GM23338 (cell line): ENCODE measurements around the gene MMADHC. TPM values are rescaled to one million over a fixed set of nuclear protein-coding genes. Genes with fewer than 3 reads are reported as not detected.

Experiments
- ATAC-seq: fragments of 200-7000 bp; cut with Tn5 transposase; 3 replicates; pipeline ENCODE4 v1.9.1; 2020
- DNase-seq: peaks from one replicate; pipeline ENCODE4 v3.0.0-alpha.2; 2015; ENCODE audit warnings: low spot score
- H2AFZ ChIP-seq: fragments of 200-600 bp; sonication (generic); 2 replicates; pipeline ENCODE4 v1.8.0; 2016; ENCODE audit warnings: antibody characterized with exemption, mild to moderate bottlenecking, moderate library complexity
- H3F3A ChIP-seq: fragments of 200-600 bp; sonication (generic); replicated peaks from 2 replicates; pipeline ENCODE4 v1.8.0; 2017; ENCODE audit warnings: antibody characterized with exemption, mixed run types, low read depth
- H3K27ac ChIP-seq: fragments of 200-600 bp; sonication (generic); 2 replicates; pipeline ENCODE4 v1.6.1; 2016; ENCODE audit warnings: low read depth
- H3K27me3 ChIP-seq: fragments of 200-600 bp; sonication (generic); 2 replicates; pipeline ENCODE4 v1.8.0; 2016; ENCODE audit warnings: mild to moderate bottlenecking, mixed run types, moderate library complexity; ENCODE audit not compliant: insufficient read depth
- H3K36me3 ChIP-seq: fragments of 200-600 bp; sonication (generic); 2 replicates; pipeline ENCODE4 v1.8.0; 2016; ENCODE audit warnings: mild to moderate bottlenecking; ENCODE audit not compliant: insufficient read depth
- H3K4me1 ChIP-seq: fragments of 200-600 bp; sonication (generic); 2 replicates; pipeline ENCODE4 v1.8.0; 2016; ENCODE audit warnings: mild to moderate bottlenecking, moderate library complexity; ENCODE audit not compliant: insufficient read depth
- H3K4me2 ChIP-seq: fragments of 200-600 bp; sonication (generic); 2 replicates; pipeline ENCODE4 v1.7.1; 2017; ENCODE audit warnings: mixed run types
- H3K4me3 ChIP-seq: fragments of 200-600 bp; sonication (generic); 2 replicates; pipeline ENCODE4 v1.6.1; 2016; ENCODE audit warnings: mixed run types
- H3K79me2 ChIP-seq: fragments of 200-600 bp; sonication (generic); replicated peaks from 2 replicates; pipeline ENCODE4 v1.8.0; 2017; ENCODE audit warnings: mild to moderate bottlenecking; ENCODE audit not compliant: insufficient read depth
- H3K9me2 ChIP-seq: fragments of 200-600 bp; sonication (generic); 2 replicates; pipeline ENCODE4 v1.8.0; 2017; ENCODE audit not compliant: insufficient read depth
- H4K20me1 ChIP-seq: fragments of 200-600 bp; sonication (generic); replicated peaks from 2 replicates; pipeline ENCODE4 v1.8.0; 2017; ENCODE audit warnings: mild to moderate bottlenecking; ENCODE audit not compliant: insufficient read depth
- H3K27ac Mint-ChIP-seq: 2 replicates; pipeline ENCODE4 v1.8.0; 2020; ENCODE audit warnings: inconsistent platforms, mild to moderate bottlenecking, moderate library complexity, mixed read lengths
- H3K27me3 Mint-ChIP-seq: 3 replicates; pipeline ENCODE4 v1.8.0; 2022; ENCODE audit warnings: low read depth, mild to moderate bottlenecking, moderate library complexity, mixed read lengths, inconsistent platforms; ENCODE audit not compliant: insufficient read depth, poor library complexity
- H3K36me3 Mint-ChIP-seq: 3 replicates; pipeline ENCODE4 v1.8.0; 2021; ENCODE audit warnings: low read depth, mild to moderate bottlenecking, inconsistent platforms, moderate library complexity, mixed read lengths
- H3K4me1 Mint-ChIP-seq: 3 replicates; pipeline ENCODE4 v1.8.0; 2020; ENCODE audit warnings: mild to moderate bottlenecking, inconsistent platforms, mixed read lengths
- H3K4me3 Mint-ChIP-seq: 3 replicates; pipeline ENCODE4 v1.8.0; 2021; ENCODE audit warnings: moderate library complexity, mild to moderate bottlenecking, inconsistent platforms, mixed read lengths
- H3K9me3 Mint-ChIP-seq: 3 replicates; pipeline ENCODE4 v1.8.0; 2020; ENCODE audit warnings: moderate library complexity, mild to moderate bottlenecking, inconsistent platforms, mixed read lengths
- CREB1 ChIP-seq: fragments of 250-450 bp; sonication (Bioruptor Pico); IDR thresholded peaks from 2 replicates; pipeline ENCODE4 v1.5.0; 2020; ENCODE audit warnings: low read depth, mild to moderate bottlenecking, moderate library complexity
- EZH2 ChIP-seq: fragments of 200-600 bp; sonication (generic); IDR thresholded peaks from one replicate; pipeline ENCODE4 v1.8.0; 2017; ENCODE audit warnings: antibody characterized with exemption, mild to moderate bottlenecking, low read depth; ENCODE audit not compliant: unreplicated experiment
- EZH2phosphoT487 ChIP-seq: fragments of 200-600 bp; sonication (generic); IDR thresholded peaks from one replicate; pipeline ENCODE4 v1.8.1; 2018; ENCODE audit warnings: antibody characterized with exemption; ENCODE audit not compliant: unreplicated experiment
- JUNB ChIP-seq: IDR thresholded peaks from one replicate; pipeline ENCODE4 v1.6.1; 2016; ENCODE audit warnings: antibody characterized with exemption; ENCODE audit not compliant: unreplicated experiment
- NANOG ChIP-seq: IDR thresholded peaks from 2 replicates; pipeline ENCODE4 v1.6.1; 2016; ENCODE audit warnings: antibody characterized with exemption, borderline replicate concordance
- POLR2AphosphoS5 ChIP-seq: IDR thresholded peaks from 2 replicates; pipeline ENCODE4 v1.6.1; 2016; ENCODE audit warnings: antibody characterized with exemption, low read depth
- STAT1 ChIP-seq: IDR thresholded peaks from one replicate; pipeline ENCODE4 v1.6.1; 2016; ENCODE audit warnings: antibody characterized with exemption; ENCODE audit not compliant: unreplicated experiment
- ZNF114 ChIP-seq: fragments of 250-450 bp; sonication (Bioruptor Pico); IDR thresholded peaks from 2 replicates; pipeline ENCODE4 v1.5.0; 2020; ENCODE audit warnings: mild to moderate bottlenecking, moderate library complexity
- ZNF331 ChIP-seq: fragments of 250-450 bp; sonication (Bioruptor Pico); IDR thresholded peaks from 2 replicates; pipeline ENCODE4 v1.5.0; 2020; ENCODE audit warnings: low read depth, mild to moderate bottlenecking, moderate library complexity
- polyA plus RNA-seq: library from polyadenylated mRNA; unstranded; fragments of >200 nt; fragmentation: Nextera tagmentation; extraction: Ambion mirVana; gene quantifications from 2 replicates; pipeline ENCODE4 v1.2.1, GENCODE V29; 2016
- total RNA-seq: library from RNA; depleted of rRNA; stranded (reverse); fragments of >200 nt; shearing (Covaris generic); gene quantifications from 2 replicates; pipeline ENCODE4 v1.2.3, GENCODE V29; 2014
- TF ChIP-seq, protein P1 (sequence below): IDR thresholded peaks from 2 replicates; pipeline ENCODE4 v1.6.1; 2016; ENCODE audit warnings: antibody characterized with exemption
- TF ChIP-seq, protein P2 (sequence below): fragments of 250-450 bp; sonication (Bioruptor Pico); IDR thresholded peaks from 2 replicates; pipeline ENCODE4 v1.5.0; 2020; ENCODE audit warnings: mild to moderate bottlenecking, moderate library complexity
- TF ChIP-seq, protein P3 (sequence below): IDR thresholded peaks from one replicate; pipeline ENCODE4 v1.6.1; 2018; ENCODE audit warnings: antibody characterized with exemption; ENCODE audit not compliant: unreplicated experiment
- TF ChIP-seq, protein P4 (sequence below), 2 experiments: fragments of 200-600 bp in 1 of 2; sonication (generic) in 1 of 2; conservative IDR thresholded peaks; 2 replicates each; pipeline versions ENCODE4 v1.5.1 to v1.6.1; 2016 to 2017; ENCODE audit warnings: antibody characterized with exemption in 2 of 2, low read depth in 2 of 2, mild to moderate bottlenecking in 2 of 2, moderate library complexity in 1 of 2

MMADHC gene
- total and polyA plus RNA-seq, 2 experiments from 2014 or later, result 135 to 163 TPM

DNA sequence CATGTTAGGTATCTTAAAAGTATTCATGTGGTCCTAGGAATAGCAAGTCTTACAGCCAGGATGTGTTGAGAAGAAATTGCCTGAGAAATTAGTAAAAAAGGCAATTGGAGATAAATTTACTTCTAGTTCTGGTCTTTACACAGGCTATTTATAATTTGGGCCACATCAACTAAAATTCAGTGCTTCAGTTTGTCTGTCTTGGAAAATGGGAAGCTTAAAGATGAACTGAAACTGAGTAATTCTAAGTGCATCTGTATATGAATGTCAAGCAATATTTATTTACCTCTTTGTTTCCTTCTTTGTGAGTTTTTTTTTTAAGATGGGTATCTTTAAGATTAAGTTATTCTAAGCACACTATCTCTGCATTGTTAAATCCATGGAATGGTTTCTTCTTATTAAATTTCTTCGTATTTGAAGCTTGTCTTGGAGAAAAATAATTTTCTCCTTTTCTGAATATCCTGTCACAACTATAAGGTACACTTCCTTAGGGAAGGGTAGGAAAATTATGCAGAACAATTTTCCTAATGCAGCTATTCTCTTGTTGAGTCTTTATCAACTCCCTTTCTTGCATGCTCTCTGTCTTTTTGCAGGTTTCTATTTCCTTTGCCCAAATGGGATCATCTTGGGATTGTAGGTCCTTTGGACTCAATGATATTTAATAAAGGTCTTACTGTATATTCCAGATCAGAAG is 39.7 kb upstream of the MMADHC start:
- H3K27me3 ChIP-seq, result no peaks in the 10 kb centered on the region
- no peaks in the 10 kb centered on the region for H3K79me2 ChIP-seq
- H3K4me3 ChIP-seq, result no peak overlapping the region
- Mint-ChIP-seq H3K4me1 (no peaks in the 10 kb centered on the region), H3K9me3 (no peaks in the 10 kb centered on the region), H3K27ac (no peak overlapping the region), H3K27me3 (no peaks in the 10 kb centered on the region), H3K36me3 (no peaks in the 10 kb centered on the region), H3K4me3 (no peak overlapping the region)
- H4K20me1 ChIP-seq, result no peaks in the 10 kb centered on the region
- TF ChIP-seq CREB1 (CRISPR knock-in tag), result no peak
- no peak for TF ChIP-seq EZH2
- TF ChIP-seq ZNF331 (CRISPR knock-in tag), result no peak
- no peak for TF ChIP-seq JUNB
- no peak for TF ChIP-seq POLR2AphosphoS5
- no peak for TF ChIP-seq STAT1
- TF ChIP-seq ZNF114 (CRISPR knock-in tag), result no peak
- TF ChIP-seq, protein P1, sequence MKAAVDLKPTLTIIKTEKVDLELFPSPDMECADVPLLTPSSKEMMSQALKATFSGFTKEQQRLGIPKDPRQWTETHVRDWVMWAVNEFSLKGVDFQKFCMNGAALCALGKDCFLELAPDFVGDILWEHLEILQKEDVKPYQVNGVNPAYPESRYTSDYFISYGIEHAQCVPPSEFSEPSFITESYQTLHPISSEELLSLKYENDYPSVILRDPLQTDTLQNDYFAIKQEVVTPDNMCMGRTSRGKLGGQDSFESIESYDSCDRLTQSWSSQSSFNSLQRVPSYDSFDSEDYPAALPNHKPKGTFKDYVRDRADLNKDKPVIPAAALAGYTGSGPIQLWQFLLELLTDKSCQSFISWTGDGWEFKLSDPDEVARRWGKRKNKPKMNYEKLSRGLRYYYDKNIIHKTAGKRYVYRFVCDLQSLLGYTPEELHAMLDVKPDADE, result no peak
- TF ChIP-seq, protein P2, sequence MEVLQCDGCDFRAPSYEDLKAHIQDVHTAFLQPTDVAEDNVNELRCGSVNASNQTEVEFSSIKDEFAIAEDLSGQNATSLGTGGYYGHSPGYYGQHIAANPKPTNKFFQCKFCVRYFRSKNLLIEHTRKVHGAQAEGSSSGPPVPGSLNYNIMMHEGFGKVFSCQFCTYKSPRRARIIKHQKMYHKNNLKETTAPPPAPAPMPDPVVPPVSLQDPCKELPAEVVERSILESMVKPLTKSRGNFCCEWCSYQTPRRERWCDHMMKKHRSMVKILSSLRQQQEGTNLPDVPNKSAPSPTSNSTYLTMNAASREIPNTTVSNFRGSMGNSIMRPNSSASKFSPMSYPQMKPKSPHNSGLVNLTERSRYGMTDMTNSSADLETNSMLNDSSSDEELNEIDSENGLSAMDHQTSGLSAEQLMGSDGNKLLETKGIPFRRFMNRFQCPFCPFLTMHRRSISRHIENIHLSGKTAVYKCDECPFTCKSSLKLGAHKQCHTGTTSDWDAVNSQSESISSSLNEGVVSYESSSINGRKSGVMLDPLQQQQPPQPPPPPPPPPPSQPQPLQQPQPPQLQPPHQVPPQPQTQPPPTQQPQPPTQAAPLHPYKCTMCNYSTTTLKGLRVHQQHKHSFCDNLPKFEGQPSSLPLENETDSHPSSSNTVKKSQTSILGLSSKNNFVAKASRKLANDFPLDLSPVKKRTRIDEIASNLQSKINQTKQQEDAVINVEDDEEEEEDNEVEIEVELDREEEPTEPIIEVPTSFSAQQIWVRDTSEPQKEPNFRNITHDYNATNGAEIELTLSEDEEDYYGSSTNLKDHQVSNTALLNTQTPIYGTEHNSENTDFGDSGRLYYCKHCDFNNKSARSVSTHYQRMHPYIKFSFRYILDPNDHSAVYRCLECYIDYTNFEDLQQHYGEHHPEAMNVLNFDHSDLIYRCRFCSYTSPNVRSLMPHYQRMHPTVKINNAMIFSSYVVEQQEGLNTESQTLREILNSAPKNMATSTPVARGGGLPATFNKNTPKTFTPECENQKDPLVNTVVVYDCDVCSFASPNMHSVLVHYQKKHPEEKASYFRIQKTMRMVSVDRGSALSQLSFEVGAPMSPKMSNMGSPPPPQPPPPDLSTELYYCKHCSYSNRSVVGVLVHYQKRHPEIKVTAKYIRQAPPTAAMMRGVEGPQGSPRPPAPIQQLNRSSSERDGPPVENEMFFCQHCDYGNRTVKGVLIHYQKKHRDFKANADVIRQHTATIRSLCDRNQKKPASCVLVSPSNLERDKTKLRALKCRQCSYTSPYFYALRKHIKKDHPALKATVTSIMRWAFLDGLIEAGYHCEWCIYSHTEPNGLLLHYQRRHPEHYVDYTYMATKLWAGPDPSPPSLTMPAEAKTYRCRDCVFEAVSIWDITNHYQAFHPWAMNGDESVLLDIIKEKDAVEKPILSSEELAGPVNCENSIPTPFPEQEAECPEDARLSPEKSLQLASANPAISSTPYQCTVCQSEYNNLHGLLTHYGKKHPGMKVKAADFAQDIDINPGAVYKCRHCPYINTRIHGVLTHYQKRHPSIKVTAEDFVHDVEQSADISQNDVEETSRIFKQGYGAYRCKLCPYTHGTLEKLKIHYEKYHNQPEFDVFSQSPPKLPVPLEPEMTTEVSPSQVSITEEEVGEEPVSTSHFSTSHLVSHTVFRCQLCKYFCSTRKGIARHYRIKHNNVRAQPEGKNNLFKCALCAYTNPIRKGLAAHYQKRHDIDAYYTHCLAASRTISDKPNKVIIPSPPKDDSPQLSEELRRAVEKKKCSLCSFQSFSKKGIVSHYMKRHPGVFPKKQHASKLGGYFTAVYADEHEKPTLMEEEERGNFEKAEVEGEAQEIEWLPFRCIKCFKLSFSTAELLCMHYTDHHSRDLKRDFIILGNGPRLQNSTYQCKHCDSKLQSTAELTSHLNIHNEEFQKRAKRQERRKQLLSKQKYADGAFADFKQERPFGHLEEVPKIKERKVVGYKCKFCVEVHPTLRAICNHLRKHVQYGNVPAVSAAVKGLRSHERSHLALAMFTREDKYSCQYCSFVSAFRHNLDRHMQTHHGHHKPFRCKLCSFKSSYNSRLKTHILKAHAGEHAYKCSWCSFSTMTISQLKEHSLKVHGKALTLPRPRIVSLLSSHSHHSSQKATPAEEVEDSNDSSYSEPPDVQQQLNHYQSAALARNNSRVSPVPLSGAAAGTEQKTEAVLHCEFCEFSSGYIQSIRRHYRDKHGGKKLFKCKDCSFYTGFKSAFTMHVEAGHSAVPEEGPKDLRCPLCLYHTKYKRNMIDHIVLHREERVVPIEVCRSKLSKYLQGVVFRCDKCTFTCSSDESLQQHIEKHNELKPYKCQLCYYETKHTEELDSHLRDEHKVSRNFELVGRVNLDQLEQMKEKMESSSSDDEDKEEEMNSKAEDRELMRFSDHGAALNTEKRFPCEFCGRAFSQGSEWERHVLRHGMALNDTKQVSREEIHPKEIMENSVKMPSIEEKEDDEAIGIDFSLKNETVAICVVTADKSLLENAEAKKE (CRISPR knock-in tag), result no peak
- no peak for TF ChIP-seq EZH2phosphoT487
- TF ChIP-seq, protein P3, sequence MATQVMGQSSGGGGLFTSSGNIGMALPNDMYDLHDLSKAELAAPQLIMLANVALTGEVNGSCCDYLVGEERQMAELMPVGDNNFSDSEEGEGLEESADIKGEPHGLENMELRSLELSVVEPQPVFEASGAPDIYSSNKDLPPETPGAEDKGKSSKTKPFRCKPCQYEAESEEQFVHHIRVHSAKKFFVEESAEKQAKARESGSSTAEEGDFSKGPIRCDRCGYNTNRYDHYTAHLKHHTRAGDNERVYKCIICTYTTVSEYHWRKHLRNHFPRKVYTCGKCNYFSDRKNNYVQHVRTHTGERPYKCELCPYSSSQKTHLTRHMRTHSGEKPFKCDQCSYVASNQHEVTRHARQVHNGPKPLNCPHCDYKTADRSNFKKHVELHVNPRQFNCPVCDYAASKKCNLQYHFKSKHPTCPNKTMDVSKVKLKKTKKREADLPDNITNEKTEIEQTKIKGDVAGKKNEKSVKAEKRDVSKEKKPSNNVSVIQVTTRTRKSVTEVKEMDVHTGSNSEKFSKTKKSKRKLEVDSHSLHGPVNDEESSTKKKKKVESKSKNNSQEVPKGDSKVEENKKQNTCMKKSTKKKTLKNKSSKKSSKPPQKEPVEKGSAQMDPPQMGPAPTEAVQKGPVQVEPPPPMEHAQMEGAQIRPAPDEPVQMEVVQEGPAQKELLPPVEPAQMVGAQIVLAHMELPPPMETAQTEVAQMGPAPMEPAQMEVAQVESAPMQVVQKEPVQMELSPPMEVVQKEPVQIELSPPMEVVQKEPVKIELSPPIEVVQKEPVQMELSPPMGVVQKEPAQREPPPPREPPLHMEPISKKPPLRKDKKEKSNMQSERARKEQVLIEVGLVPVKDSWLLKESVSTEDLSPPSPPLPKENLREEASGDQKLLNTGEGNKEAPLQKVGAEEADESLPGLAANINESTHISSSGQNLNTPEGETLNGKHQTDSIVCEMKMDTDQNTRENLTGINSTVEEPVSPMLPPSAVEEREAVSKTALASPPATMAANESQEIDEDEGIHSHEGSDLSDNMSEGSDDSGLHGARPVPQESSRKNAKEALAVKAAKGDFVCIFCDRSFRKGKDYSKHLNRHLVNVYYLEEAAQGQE, result no peak
- no peak for TF ChIP-seq NANOG
- TF ChIP-seq, protein P4, sequence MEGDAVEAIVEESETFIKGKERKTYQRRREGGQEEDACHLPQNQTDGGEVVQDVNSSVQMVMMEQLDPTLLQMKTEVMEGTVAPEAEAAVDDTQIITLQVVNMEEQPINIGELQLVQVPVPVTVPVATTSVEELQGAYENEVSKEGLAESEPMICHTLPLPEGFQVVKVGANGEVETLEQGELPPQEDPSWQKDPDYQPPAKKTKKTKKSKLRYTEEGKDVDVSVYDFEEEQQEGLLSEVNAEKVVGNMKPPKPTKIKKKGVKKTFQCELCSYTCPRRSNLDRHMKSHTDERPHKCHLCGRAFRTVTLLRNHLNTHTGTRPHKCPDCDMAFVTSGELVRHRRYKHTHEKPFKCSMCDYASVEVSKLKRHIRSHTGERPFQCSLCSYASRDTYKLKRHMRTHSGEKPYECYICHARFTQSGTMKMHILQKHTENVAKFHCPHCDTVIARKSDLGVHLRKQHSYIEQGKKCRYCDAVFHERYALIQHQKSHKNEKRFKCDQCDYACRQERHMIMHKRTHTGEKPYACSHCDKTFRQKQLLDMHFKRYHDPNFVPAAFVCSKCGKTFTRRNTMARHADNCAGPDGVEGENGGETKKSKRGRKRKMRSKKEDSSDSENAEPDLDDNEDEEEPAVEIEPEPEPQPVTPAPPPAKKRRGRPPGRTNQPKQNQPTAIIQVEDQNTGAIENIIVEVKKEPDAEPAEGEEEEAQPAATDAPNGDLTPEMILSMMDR (conservative IDR thresholded peaks at IDR 0.05; ENCODE audit: low read depth in 2 of 2), result no peak
- no peak for ATAC-seq
- H3K4me1 ChIP-seq, result no peaks in the 10 kb centered on the region
- no peak overlapping the region for H2AFZ ChIP-seq
- H3K36me3 ChIP-seq, result no peaks in the 10 kb centered on the region
- no peaks in the 10 kb centered on the region for H3F3A ChIP-seq
- H3K27ac ChIP-seq, result no peak overlapping the region
- no peak overlapping the region for H3K4me2 ChIP-seq
- DNase-seq, result no peak
- peaks cover 2% of the 10 kb centered on the region for H3K9me2 ChIP-seq
